Panc1 (cell line): Measurements from ENCODE around the gene HIGD1A. TPM values are rescaled to one million over a fixed set of nuclear protein-coding genes. Genes with fewer than 3 reads are reported as not detected.
A peak's percentile ranks its signal among the peaks of the same experiment; 100 is the strongest.

Experiments used
- ATAC-seq: fragments of 200-7000 bp; cut with Tn5 transposase; 2 replicates; pipeline ENCODE4 v1.9.1; 2020; ENCODE audit warnings: mild to moderate bottlenecking, moderate library complexity
- BruUV-seq: library from RNA; stranded (reverse); fragments of 400-500 nt; replicated peaks from 2 replicates; lab custom pipeline; 2021; lab: Mats Ljungman, UMichigan
- CTCF ChIA-PET: fragments of 300-600 bp; sonication (Branson Sonifier 250); formaldehyde crosslinking; loops from one replicate; lab custom pipeline; 2022; ENCODE audit warnings: antibody characterized with exemption; lab: Charles Lee
- POLR2A ChIA-PET: fragments of 300-600 bp; sonication (Branson Sonifier 250); formaldehyde crosslinking; loops from one replicate; lab custom pipeline; 2022; ENCODE audit warnings: antibody characterized with exemption; lab: Charles Lee
- DNase-seq: peaks from one replicate; pipeline ENCODE4 v3.0.0-alpha.2; 2010; ENCODE audit warnings: low read depth, low spot score
- H3K27ac ChIP-seq: 2 replicates; pipeline ENCODE4 v1.5.1; 2011; ENCODE audit warnings: mild to moderate bottlenecking, low read length, inconsistent platforms
- H3K27me3 ChIP-seq: fragments of 200-500 bp; sonication (Bioruptor generic); 2 replicates; pipeline ENCODE4 v1.6.0; 2014; ENCODE audit warnings: low read length, inconsistent platforms; ENCODE audit not compliant: control insufficient read depth, insufficient read depth
- H3K36me3 ChIP-seq: fragments of 200-500 bp; sonication (Bioruptor generic); 2 replicates; pipeline ENCODE4 v1.5.1; 2014; ENCODE audit warnings: inconsistent platforms, mild to moderate bottlenecking, low read length, moderate library complexity; ENCODE audit not compliant: control insufficient read depth, insufficient read depth
- H3K4me1 ChIP-seq: 2 replicates; pipeline ENCODE4 v1.5.1; 2011; ENCODE audit warnings: inconsistent platforms, mild to moderate bottlenecking, low read length, moderate library complexity; ENCODE audit not compliant: control insufficient read depth, insufficient read depth
- H3K4me3 ChIP-seq, 2 experiments: 2 replicates each; pipeline ENCODE4 v1.5.1; 2011 to 2012; ENCODE audit warnings: low read depth in 2 of 2, low read length in 2 of 2, mild to moderate bottlenecking in 2 of 2, inconsistent platforms in 1 of 2, moderate library complexity in 1 of 2
- H3K9me3 ChIP-seq: fragments of 200-500 bp; sonication (Bioruptor generic); 2 replicates; pipeline ENCODE4 v1.5.1; 2014; ENCODE audit warnings: low read depth, mild to moderate bottlenecking, inconsistent platforms, low read length, moderate library complexity; ENCODE audit not compliant: control insufficient read depth, insufficient read depth
- CTCF ChIP-seq: fragments of 450-650 bp; IDR thresholded peaks from 2 replicates; pipeline ENCODE4 v1.5.1; 2017; ENCODE audit warnings: mild to moderate bottlenecking
- POLR2AphosphoS5 ChIP-seq: IDR thresholded peaks from 2 replicates; pipeline ENCODE4 v1.6.1; 2012; ENCODE audit warnings: mild to moderate bottlenecking, low read depth, low read length, moderate library complexity
- SIN3A ChIP-seq: IDR thresholded peaks from 2 replicates; pipeline ENCODE4 v1.6.1; 2012; ENCODE audit warnings: low read depth, mild to moderate bottlenecking, low read length, moderate library complexity, borderline replicate concordance; ENCODE audit not compliant: insufficient read depth
- TCF7L2 ChIP-seq: IDR thresholded peaks from 2 replicates; pipeline ENCODE4 v1.6.1; 2011; ENCODE audit warnings: mild to moderate bottlenecking, low read depth, low read length, inconsistent platforms
- in situ Hi-C: cut with HindIII; loops from 2 replicates; pipeline ENCODE4 v1.10.0; 2016; ENCODE audit warnings: low sequenced_read_pairs, low pct_unique_long_range_greater_than_20kb
- intact Hi-C: fragments of 100-400 bp; cut with micrococcal nuclease; formaldehyde crosslinking; loops from one replicate; pipeline ENCODE4 v1.10.0; 2022; ENCODE audit not compliant: unreplicated experiment
- total RNA-seq: library from RNA; stranded (reverse); gene quantifications from one replicate; pipeline ENCODE4 v1.2.1, GENCODE V29; 2021; ENCODE audit not compliant: unreplicated experiment
- TF ChIP-seq, protein P1 (sequence below), 2 experiments: IDR thresholded peaks; 2 replicates each; pipeline ENCODE4 v1.6.1; 2011 to 2012; ENCODE audit warnings: low read depth in 2 of 2, control low read depth in 1 of 2, low read length in 1 of 2, mild to moderate bottlenecking in 1 of 2, moderate library complexity in 1 of 2; ENCODE audit not compliant: insufficient read depth in 1 of 2

The HIGD1A gene
- total RNA-seq, 1 experiment from 2014 or later = 74.6 TPM

DNA sequence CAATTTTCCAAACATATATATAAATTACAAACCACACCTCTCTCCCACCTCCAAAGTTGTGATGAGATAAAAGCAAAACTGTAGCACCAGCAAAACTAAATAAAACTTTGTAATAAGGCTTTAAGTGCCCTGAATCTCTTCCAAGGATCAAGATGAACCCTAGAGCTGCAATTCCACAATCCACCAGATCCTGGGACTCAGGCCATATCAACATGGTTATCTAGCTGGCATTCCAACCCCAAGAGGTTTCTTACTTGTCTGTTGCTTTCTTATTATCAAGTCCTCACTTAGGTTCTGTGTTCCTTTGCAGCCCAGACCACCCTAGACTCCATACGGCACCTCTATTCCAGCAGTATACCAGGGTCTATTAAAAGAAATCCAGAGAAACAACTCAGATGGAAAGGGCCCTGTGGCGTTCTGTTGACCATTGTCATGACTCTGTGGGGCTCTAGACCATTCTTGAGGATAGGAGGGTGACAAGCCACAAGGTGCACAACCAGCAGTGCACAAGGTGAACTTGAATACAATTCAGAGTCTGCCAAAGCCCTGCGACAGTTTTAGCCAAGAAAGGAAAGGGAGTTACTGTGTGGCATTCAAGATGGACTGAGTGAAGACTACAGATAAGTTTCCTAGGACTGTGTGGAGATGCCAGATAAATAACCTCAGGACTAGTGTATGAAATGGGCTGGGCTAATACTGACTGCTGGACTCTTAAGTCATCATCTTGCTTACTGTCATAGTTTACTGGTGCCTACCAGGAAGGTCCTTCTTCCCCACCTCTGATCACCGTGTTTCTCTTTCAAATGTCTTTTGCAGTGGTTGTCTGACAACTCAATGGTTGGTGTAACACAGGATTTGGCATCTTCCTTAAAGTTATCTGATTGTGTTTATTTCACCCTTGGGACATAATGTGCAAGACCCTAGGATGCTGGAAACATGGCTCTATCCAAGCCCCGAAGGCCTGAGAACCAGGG lies 32.1 kb upstream of the HIGD1A start:
- no peak overlapping the region for H3K4me3 ChIP-seq
- no TSS peak for BruUV-seq
- CTCF ChIA-PET = no interaction called here
- ATAC-seq (no peak), DNase-seq (no peak)
- in situ Hi-C loops (no loop called here), intact Hi-C loops (no loop called here)
- no peaks in the 10 kb centered on the region for H3K9me3 ChIP-seq
- H3K27me3 ChIP-seq = no peaks in the 10 kb centered on the region
- H3K36me3 ChIP-seq = no peaks in the 10 kb centered on the region
- TF ChIP-seq POLR2AphosphoS5 (no peak), SIN3A (no peak), CTCF (no peak), TCF7L2 (no peak)
- TF ChIP-seq, protein P1, sequence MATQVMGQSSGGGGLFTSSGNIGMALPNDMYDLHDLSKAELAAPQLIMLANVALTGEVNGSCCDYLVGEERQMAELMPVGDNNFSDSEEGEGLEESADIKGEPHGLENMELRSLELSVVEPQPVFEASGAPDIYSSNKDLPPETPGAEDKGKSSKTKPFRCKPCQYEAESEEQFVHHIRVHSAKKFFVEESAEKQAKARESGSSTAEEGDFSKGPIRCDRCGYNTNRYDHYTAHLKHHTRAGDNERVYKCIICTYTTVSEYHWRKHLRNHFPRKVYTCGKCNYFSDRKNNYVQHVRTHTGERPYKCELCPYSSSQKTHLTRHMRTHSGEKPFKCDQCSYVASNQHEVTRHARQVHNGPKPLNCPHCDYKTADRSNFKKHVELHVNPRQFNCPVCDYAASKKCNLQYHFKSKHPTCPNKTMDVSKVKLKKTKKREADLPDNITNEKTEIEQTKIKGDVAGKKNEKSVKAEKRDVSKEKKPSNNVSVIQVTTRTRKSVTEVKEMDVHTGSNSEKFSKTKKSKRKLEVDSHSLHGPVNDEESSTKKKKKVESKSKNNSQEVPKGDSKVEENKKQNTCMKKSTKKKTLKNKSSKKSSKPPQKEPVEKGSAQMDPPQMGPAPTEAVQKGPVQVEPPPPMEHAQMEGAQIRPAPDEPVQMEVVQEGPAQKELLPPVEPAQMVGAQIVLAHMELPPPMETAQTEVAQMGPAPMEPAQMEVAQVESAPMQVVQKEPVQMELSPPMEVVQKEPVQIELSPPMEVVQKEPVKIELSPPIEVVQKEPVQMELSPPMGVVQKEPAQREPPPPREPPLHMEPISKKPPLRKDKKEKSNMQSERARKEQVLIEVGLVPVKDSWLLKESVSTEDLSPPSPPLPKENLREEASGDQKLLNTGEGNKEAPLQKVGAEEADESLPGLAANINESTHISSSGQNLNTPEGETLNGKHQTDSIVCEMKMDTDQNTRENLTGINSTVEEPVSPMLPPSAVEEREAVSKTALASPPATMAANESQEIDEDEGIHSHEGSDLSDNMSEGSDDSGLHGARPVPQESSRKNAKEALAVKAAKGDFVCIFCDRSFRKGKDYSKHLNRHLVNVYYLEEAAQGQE (IDR thresholded peaks at IDR 0.05; ENCODE audit: insufficient read depth in 1 of 2, low read depth in 2 of 2, low read length in 1 of 2) = no peak
- no peak overlapping the region for H3K27ac ChIP-seq
- POLR2A ChIA-PET = interaction anchor here (0.9 kb wide), 1 partner anchor 46 kb away, joined by 7 read pairs; no protein-coding TSS in a partner anchor
- no peaks in the 10 kb centered on the region for H3K4me1 ChIP-seq

DNA sequence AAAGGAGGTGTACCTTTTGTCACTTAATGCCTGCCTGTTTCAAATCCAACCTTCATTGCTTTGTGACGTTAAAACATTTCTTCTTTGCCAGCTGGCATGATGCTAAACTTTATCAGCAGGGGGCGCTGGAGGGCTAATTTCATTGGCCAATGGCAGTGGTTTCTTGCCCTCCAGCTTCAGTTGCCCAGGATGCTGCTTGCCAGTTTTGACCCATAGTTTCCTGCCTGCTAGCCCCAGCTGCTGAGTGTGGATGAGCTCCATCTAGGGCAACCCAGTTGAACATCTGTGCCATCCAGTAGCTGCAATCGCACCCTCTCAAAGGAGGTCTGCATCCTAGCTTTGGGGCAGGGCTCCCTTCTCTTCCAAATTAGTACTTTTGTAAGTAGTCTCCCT lies 27.0 kb upstream of the HIGD1A start:
- ChIA-PET CTCF (interaction anchor here (1.2 kb wide), 1 partner anchor 50 kb away, joined by 4 read pairs; no protein-coding TSS in a partner anchor), POLR2A (no interaction called here)
- Histone ChIP-seq H3K27ac (no peak overlapping the region), H3K4me3 (no peak overlapping the region), H3K9me3 (no peaks in the 10 kb centered on the region), H3K27me3 (no peaks in the 10 kb centered on the region; the same call in 1 of the 2 replicates), H3K4me1 (no peaks in the 10 kb centered on the region), H3K36me3 (no peaks in the 10 kb centered on the region)
- no TSS peak for BruUV-seq
- intact Hi-C loops = no loop called here
- in situ Hi-C loops = no loop called here
- no peak for DNase-seq
- ATAC-seq = peak; percentile 60; the same call in 1 of the 2 replicates
- TF ChIP-seq CTCF = peak; percentile 76
- no peak for TF ChIP-seq SIN3A
